ENCODE data around the gene SYNDIG1.

Gene SYNDIG1

GRCh38 chr20:24679448-24680047 lies 210.1 kb downstream of the SYNDIG1 start:
- no peak for DNase-seq

GRCh38 chr20:24681634-24682495 lies 212.4 kb downstream of the SYNDIG1 start:
- no peak for DNase-seq

- no peak for DNase-seq
These were observed 213.1 kb downstream of the SYNDIG1 start for GRCh38 chr20:24682496-24682985.

GRCh38 chr20:24683676-24684075 lies 214.2 kb downstream of the SYNDIG1 start:
- no peak for DNase-seq

- DNase-seq: no peak
These were observed 215.0 kb downstream of the SYNDIG1 start for GRCh38 chr20:24684421-24684871.

- DNase-seq: no peak
These were observed 215.7 kb downstream of the SYNDIG1 start for GRCh38 chr20:24684956-24685691.

GRCh38 chr20:24685736-24686135 lies 216.3 kb downstream of the SYNDIG1 start:
- no peak for DNase-seq

- no peak for DNase-seq
These were observed 216.7 kb downstream of the SYNDIG1 start for GRCh38 chr20:24686156-24686555.

GRCh38 chr20:24690408-24690807 lies 221.0 kb downstream of the SYNDIG1 start:
- DNase-seq: no peak

GRCh38 chr20:24691901-24692351 lies 222.5 kb downstream of the SYNDIG1 start:
- no peak for DNase-seq

- no peak for DNase-seq
These were observed 223.2 kb downstream of the SYNDIG1 start for GRCh38 chr20:24692446-24693200.

GRCh38 chr20:24693466-24694156 lies 224.2 kb downstream of the SYNDIG1 start:
- DNase-seq: no peak

- DNase-seq: no peak
These were observed 224.8 kb downstream of the SYNDIG1 start for GRCh38 chr20:24694157-24694726.

- no peak for DNase-seq
These were observed 225.5 kb downstream of the SYNDIG1 start for GRCh38 chr20:24694727-24695528.

- DNase-seq: no peak
These were observed 226.2 kb downstream of the SYNDIG1 start for GRCh38 chr20:24695529-24696225.

- no peak for DNase-seq
These were observed 227.0 kb downstream of the SYNDIG1 start for GRCh38 chr20:24696396-24696795.

- no peak for DNase-seq
These were observed 228.0 kb downstream of the SYNDIG1 start for GRCh38 chr20:24697411-24697810.

- no peak for DNase-seq
These were observed 228.8 kb downstream of the SYNDIG1 start for GRCh38 chr20:24698189-24698588.

GRCh38 chr20:24698706-24699206 lies 229.3 kb downstream of the SYNDIG1 start:
- DNase-seq: no peak

All from central memory CD4-positive, alpha-beta T cell (primary cell).